H9 (cell line): ENCODE data around the gene PPAT. TPM values are rescaled to one million over a fixed set of nuclear protein-coding genes. Genes with fewer than 3 reads are reported as not detected.

Experiments used
- DNase-seq: peaks from one replicate; pipeline ENCODE4 v3.0.0-alpha.2; 2017
- H2AFZ ChIP-seq: one replicate; pipeline ENCODE4 v1.6.1; 2013; ENCODE audit warnings: mild to moderate bottlenecking, low read length, control low read depth, moderate library complexity
- H2AK5ac ChIP-seq: 2 replicates; pipeline ENCODE4 v1.6.1; 2013; ENCODE audit warnings: low read length, control low read depth, mixed read lengths; ENCODE audit not compliant: insufficient read length
- H2BK120ac ChIP-seq: one replicate; pipeline ENCODE4 v1.6.1; 2013; ENCODE audit warnings: low read depth, mild to moderate bottlenecking, low read length, control low read depth, inconsistent platforms; ENCODE audit not compliant: poor library complexity, severe bottlenecking
- H2BK12ac ChIP-seq: 2 replicates; pipeline ENCODE4 v1.6.1; 2013; ENCODE audit warnings: low read length, control low read depth, mixed read lengths, low read depth; ENCODE audit not compliant: insufficient read length
- H2BK15ac ChIP-seq: 2 replicates; pipeline ENCODE4 v1.6.1; 2013; ENCODE audit warnings: low read depth, low read length, control low read depth
- H2BK20ac ChIP-seq: one replicate; pipeline ENCODE4 v1.6.1; 2013; ENCODE audit warnings: low read depth, mild to moderate bottlenecking, low read length, control low read depth, inconsistent platforms; ENCODE audit not compliant: poor library complexity, severe bottlenecking
- H2BK5ac ChIP-seq: 2 replicates; pipeline ENCODE4 v1.6.1; 2013; ENCODE audit warnings: low read length, control low read depth, mixed read lengths; ENCODE audit not compliant: insufficient read length
- H3K14ac ChIP-seq: 2 replicates; pipeline ENCODE4 v1.6.1; 2013; ENCODE audit warnings: low read length, control low read depth; ENCODE audit not compliant: insufficient read depth
- H3K18ac ChIP-seq: 2 replicates; pipeline ENCODE4 v1.6.1; 2013; ENCODE audit warnings: low read depth, mild to moderate bottlenecking, mixed read lengths, low read length, control low read depth; ENCODE audit not compliant: insufficient read length
- H3K23ac ChIP-seq: 2 replicates; pipeline ENCODE4 v1.6.1; 2013; ENCODE audit warnings: low read length, control low read depth, mixed read lengths, low read depth; ENCODE audit not compliant: insufficient read length
- H3K23me2 ChIP-seq: 2 replicates; pipeline ENCODE4 v1.6.1; 2013; ENCODE audit warnings: low read depth, mild to moderate bottlenecking, mixed read lengths, low read length, control low read depth; ENCODE audit not compliant: insufficient read length, poor library complexity, severe bottlenecking
- H3K27ac ChIP-seq: 2 replicates; pipeline ENCODE4 v1.5.1; 2013; ENCODE audit warnings: low read length, control low read depth, mixed read lengths, low read depth; ENCODE audit not compliant: insufficient read length
- H3K27me3 ChIP-seq: 2 replicates; pipeline ENCODE4 v1.6.1; 2013; ENCODE audit warnings: low read length, control low read depth, inconsistent platforms; ENCODE audit not compliant: insufficient read depth
- H3K4ac ChIP-seq: 2 replicates; pipeline ENCODE4 v1.6.1; 2013; ENCODE audit warnings: low read depth, mild to moderate bottlenecking, control low read depth, inconsistent platforms, low read length, moderate library complexity
- H3K4me1 ChIP-seq: 2 replicates; pipeline ENCODE4 v1.6.1; 2013; ENCODE audit warnings: low read length, control low read depth, inconsistent platforms; ENCODE audit not compliant: insufficient read depth
- H3K4me2 ChIP-seq: 2 replicates; pipeline ENCODE4 v1.6.1; 2013; ENCODE audit warnings: low read length, control low read depth, mixed read lengths; ENCODE audit not compliant: insufficient read length, insufficient read depth
- H3K56ac ChIP-seq: 2 replicates; pipeline ENCODE4 v1.6.1; 2013; ENCODE audit warnings: low read depth, mild to moderate bottlenecking, mixed read lengths, low read length, control low read depth; ENCODE audit not compliant: insufficient read length
- H3K79me1 ChIP-seq: 2 replicates; pipeline ENCODE4 v1.6.1; 2013; ENCODE audit warnings: low read depth, mild to moderate bottlenecking, moderate library complexity, low read length, control low read depth, inconsistent platforms; ENCODE audit not compliant: insufficient read depth, poor library complexity, severe bottlenecking
- H3K79me2 ChIP-seq: 2 replicates; pipeline ENCODE4 v1.6.1; 2013; ENCODE audit warnings: low read length, control low read depth, inconsistent platforms; ENCODE audit not compliant: insufficient read depth
- H3K9ac ChIP-seq: 2 replicates; pipeline ENCODE4 v1.6.1; 2013; ENCODE audit warnings: low read length, control low read depth, mixed read lengths; ENCODE audit not compliant: insufficient read length; ENCODE audit errors: extremely low read depth
- H3K9me3 ChIP-seq: one replicate; pipeline ENCODE4 v1.6.1; 2013; ENCODE audit warnings: low read depth, low read length, inconsistent platforms; ENCODE audit not compliant: control insufficient read depth
- H3T11ph ChIP-seq: one replicate; pipeline ENCODE4 v1.6.1; 2013; ENCODE audit warnings: mild to moderate bottlenecking, low read length, control low read depth, inconsistent platforms
- H4K20me1 ChIP-seq: one replicate; pipeline ENCODE4 v1.6.1; 2013; ENCODE audit not compliant: control insufficient read depth, insufficient read length, insufficient read depth
- H4K5ac ChIP-seq: 2 replicates; pipeline ENCODE4 v1.6.1; 2013; ENCODE audit warnings: low read depth, mild to moderate bottlenecking, mixed read lengths, low read length, control low read depth; ENCODE audit not compliant: insufficient read length
- H4K8ac ChIP-seq: replicated peaks from 2 replicates; pipeline ENCODE4 v1.6.1; 2013; ENCODE audit warnings: low read length, control low read depth, mixed read lengths, low read depth; ENCODE audit not compliant: insufficient read length
- H4K91ac ChIP-seq: 2 replicates; pipeline ENCODE4 v1.6.1; 2013; ENCODE audit warnings: low read depth, mild to moderate bottlenecking, moderate library complexity, mixed read lengths, low read length, control low read depth; ENCODE audit not compliant: insufficient read length
- H3K27ac Mint-ChIP-seq, 3 experiments: 2 replicates in 2 of 3; 3 replicates in 1 of 3; pipeline ENCODE4 v1.8.0; 2020 to 2021; ENCODE audit warnings: mixed read lengths in 3 of 3, mild to moderate bottlenecking in 1 of 3, moderate library complexity in 1 of 3
- H3K27me3 Mint-ChIP-seq: 2 replicates; pipeline ENCODE4 v1.8.0; 2021; ENCODE audit warnings: low read depth, mild to moderate bottlenecking, moderate library complexity, mixed read lengths
- H3K36me3 Mint-ChIP-seq, 3 experiments: 2 replicates in 2 of 3; 3 replicates in 1 of 3; pipeline ENCODE4 v1.8.0; 2020 to 2021; ENCODE audit warnings: low read depth in 3 of 3, mixed read lengths in 3 of 3; ENCODE audit not compliant: insufficient read depth in 1 of 3
- H3K4me1 Mint-ChIP-seq, 2 experiments: 2 replicates each; pipeline ENCODE4 v1.8.0; 2020; ENCODE audit warnings: mixed read lengths in 2 of 2
- H3K4me3 Mint-ChIP-seq, 2 experiments: 2 replicates in 1 of 2; 3 replicates in 1 of 2; pipeline ENCODE4 v1.8.0; 2020 to 2021; ENCODE audit warnings: mild to moderate bottlenecking in 2 of 2, mixed read lengths in 2 of 2, moderate library complexity in 1 of 2
- H3K9me3 Mint-ChIP-seq, 2 experiments: 2 replicates in 1 of 2; 3 replicates in 1 of 2; pipeline ENCODE4 v1.8.0; 2020; ENCODE audit warnings: mild to moderate bottlenecking in 2 of 2, mixed read lengths in 2 of 2, moderate library complexity in 1 of 2
- CTCF ChIP-seq: fragments of 200-600 bp; sonication (generic); conservative IDR thresholded peaks from 3 replicates; pipeline ENCODE4 v1.8.0; 2021; ENCODE audit warnings: antibody characterized with exemption, mild to moderate bottlenecking
- WGBS: extraction: QIAGEN DNeasy Blood & Tissue Kit; methylation state at CpG from one replicate; pipeline ENCODE4 v1.1.7; 2013; ENCODE audit warnings: missing lambda C conversion rate, low lambda C conversion rate, mixed read lengths; ENCODE audit not compliant: insufficient read length; ENCODE audit errors: extremely low coverage; 5-methylcytosine and 5-hydroxymethylcytosine counted together
- total RNA-seq: library from RNA; stranded (reverse); gene quantifications from 2 replicates; pipeline ENCODE4 v1.2.1, GENCODE V29; 2021

Gene PPAT
- total RNA-seq, 1 experiment from 2014 or later: 77.1 TPM

- no peak overlapping the region for H3K18ac ChIP-seq
- no peak overlapping the region for H2BK120ac ChIP-seq
- peak; percentile 63 for DNase-seq
- no peak overlapping the region for H4K8ac ChIP-seq
- no peak overlapping the region for H2AK5ac ChIP-seq
- H3K27ac ChIP-seq: no peak overlapping the region
- no peak for TF ChIP-seq CTCF
- no peak overlapping the region for H4K91ac ChIP-seq
- WGBS: no CpG with 5 or more reads among the region's 3 CpGs
- peaks cover 3% of the 10 kb centered on the region for H3K79me1 ChIP-seq
- no peak overlapping the region for H2BK5ac ChIP-seq
- H3K23me2 ChIP-seq: no peaks in the 10 kb centered on the region
- peaks cover 30 to 35% (median 33%) of the 10 kb centered on the region in 3 experiments for H3K36me3 Mint-ChIP-seq
- no peak overlapping the region for H2AFZ ChIP-seq
- no peak overlapping the region for H3K23ac ChIP-seq
- no peak overlapping the region for H2BK20ac ChIP-seq
- H3K56ac ChIP-seq: no peak overlapping the region
- peak overlapping the region; percentile 27 for H3K4me2 ChIP-seq
- peaks cover 54% of the 10 kb centered on the region for H3K79me2 ChIP-seq
- no peaks in the 10 kb centered on the region for H3K9me3 ChIP-seq
- H3K27ac Mint-ChIP-seq: peak overlapping the region; percentile 33 to 95 (median 91); a peak in 6 of 7 replicates
- peak overlapping the region in 1 of 2 experiments; percentile 41; a peak in 2 of 5 replicates for H3K4me3 Mint-ChIP-seq
- H2BK15ac ChIP-seq: no peak overlapping the region
- peaks cover 23 to 25% of the 10 kb centered on the region in 2 experiments for H3K4me1 Mint-ChIP-seq
- no peak overlapping the region for H2BK12ac ChIP-seq
- H4K5ac ChIP-seq: no peak overlapping the region
- H3K27me3 ChIP-seq: no peaks in the 10 kb centered on the region
- no peaks in the 10 kb centered on the region for H3K27me3 Mint-ChIP-seq
- H4K20me1 ChIP-seq: no peaks in the 10 kb centered on the region
- no peak overlapping the region for H3K14ac ChIP-seq
- no peak overlapping the region for H3K4ac ChIP-seq
- H3T11ph ChIP-seq: no peak overlapping the region
- no peak overlapping the region for H3K9ac ChIP-seq
- peaks cover 2% of the 10 kb centered on the region; the same call in 1 of the 2 replicates for H3K4me1 ChIP-seq
- H3K9me3 Mint-ChIP-seq: peaks cover 7 to 8% of the 10 kb centered on the region in 2 experiments; a peak in 3 of 5 replicates
Observed at GRCh38 chr4:56425518-56425917, 9.9 kb downstream of the PPAT start.
